ENCODE data around the gene NUSAP1. TPM values are rescaled to one million over a fixed set of nuclear protein-coding genes. Genes with fewer than 3 reads are reported as not detected.
"Not testable (repeated sequence)": the region's sequence is repeated elsewhere in the genome, so short reads cannot be mapped to it uniquely, and the experiment has no call there.

NUSAP1 gene
- total RNA-seq, 6 experiments from 2014 or later, result 2.2 to 9.3 (median 5.0) TPM

- no peak for DNase-seq
- intact Hi-C loops (cut with DNase I), result no loop called here
- Histone ChIP-seq H3K27me3 (no peaks in the 10 kb centered on the region), H3K4me3 (no peak overlapping the region), H3K36me3 (no peaks in the 10 kb centered on the region), H3K4me1 (peaks cover 0 to 2% (median 0%) of the 10 kb centered on the region in 4 donors), H3K9me3 (no peaks in the 10 kb centered on the region), H3K27ac (no peak overlapping the region)
- WGBS (ENCODE audit: insufficient coverage, low coverage, low lambda C conversion rate, missing lambda C conversion rate), result 94% methylated on average over 9 of the region's 14 CpGs
- TF ChIP-seq CTCF (IDR thresholded peaks at IDR 0.05) (no peak), POLR2A (IDR thresholded peaks at IDR 0.05) (no peak)
- no peak for ATAC-seq
These were observed 92.1 kb downstream of the NUSAP1 start for GRCh38 chr15:41424809-41425208.

GRCh38 chr15:41425907-41426306, 93.2 kb downstream of the NUSAP1 start:
- H3K36me3 ChIP-seq; intact Hi-C loops (cut with DNase I); ATAC-seq; H3K27me3 ChIP-seq; H3K4me1 ChIP-seq; H3K9me3 ChIP-seq; DNase-seq; H3K4me3 ChIP-seq; H3K27ac ChIP-seq: not testable (repeated sequence)
- 100% methylated on average over 4 of the region's 5 CpGs for WGBS (ENCODE audit: insufficient coverage, low coverage, low lambda C conversion rate, missing lambda C conversion rate)

GRCh38 chr15:41429003-41429890, 96.6 kb downstream of the NUSAP1 start:
- Histone ChIP-seq H3K4me1 (no peaks in the 10 kb centered on the region), H3K27me3 (no peaks in the 10 kb centered on the region), H3K27ac (no peak overlapping the region), H3K36me3 (no peaks in the 10 kb centered on the region), H3K4me3 (no peak overlapping the region), H3K9me3 (no peaks in the 10 kb centered on the region)
- intact Hi-C loops (cut with DNase I), result no loop called here
- no peak for TF ChIP-seq POLR2A (IDR thresholded peaks at IDR 0.05)
- no peak for TF ChIP-seq CTCF (IDR thresholded peaks at IDR 0.05)
- DNase-seq, result no peak
- 63% methylated on average over 8 of the region's 10 CpGs for WGBS (ENCODE audit: insufficient coverage, low coverage, low lambda C conversion rate, missing lambda C conversion rate)
- no peak for ATAC-seq

Other genes with a start within 250 kb of the NUSAP1 start
- 10 to 100 TPM in 4 of 6 experiments, 1 to 10 TPM in 2; 7.8 to 12.5 (median 11.2) TPM for gene INO80, start 216.6 kb upstream of the NUSAP1 start, total RNA-seq
- gene EXD1, start 102.1 kb upstream of the NUSAP1 start, total RNA-seq, result under 1 TPM in 1 of 6 experiments, not detected in 5; 0.22 TPM
- 100 to 1,000 TPM; 137 to 270 (median 205) TPM for gene CHP1, start 101.6 kb upstream of the NUSAP1 start, total RNA-seq
- gene OIP5, start 290 bp upstream of the NUSAP1 start, total RNA-seq, result 1 to 10 TPM in 1 of 6 experiments, under 1 TPM in 4, not detected in 1; 0.23 to 1.1 (median 0.82) TPM
- gene NDUFAF1, start 69.6 kb downstream of the NUSAP1 start, total RNA-seq, result 10 to 100 TPM; 19.3 to 26.0 (median 22.1) TPM
- gene RTF1, start 84.2 kb downstream of the NUSAP1 start, total RNA-seq, result 10 to 100 TPM; 10.5 to 21.5 (median 14.2) TPM
- 10 to 100 TPM in 2 of 6 experiments, 1 to 10 TPM in 1, under 1 TPM in 3; 0.60 to 15.5 (median 1.4) TPM for gene ITPKA, start 161.0 kb downstream of the NUSAP1 start, total RNA-seq
- gene LTK, start 180.9 kb downstream of the NUSAP1 start, total RNA-seq, result 1 to 10 TPM in 4 of 6 experiments, under 1 TPM in 2; 0.56 to 3.3 (median 1.8) TPM
- gene RPAP1, start 211.4 kb downstream of the NUSAP1 start, total RNA-seq, result 10 to 100 TPM; 13.9 to 20.8 (median 17.9) TPM
- 1 to 10 TPM; 1.1 to 2.9 (median 1.8) TPM for gene TYRO3, start 226.3 kb downstream of the NUSAP1 start, total RNA-seq